K562 (cell line): ENCODE data around the gene GJC2. TPM values are rescaled to one million over a fixed set of nuclear protein-coding genes. Genes with fewer than 3 reads are reported as not detected.

ENCODE experiments used
- ARNT ChIP-seq, 2 experiments: fragments of 450-650 bp; IDR thresholded peaks; 2 replicates each; pipeline ENCODE4 v1.6.1; 2016; ENCODE audit warnings: mild to moderate bottlenecking in 1 of 2
- CHCHD3 ChIP-seq: fragments of 250-450 bp; sonication (Bioruptor Pico); IDR thresholded peaks from 2 replicates; pipeline ENCODE4 v2.1.2; 2022; ENCODE audit warnings: mild to moderate bottlenecking
- CREBBP ChIP-seq: IDR thresholded peaks from one replicate; pipeline ENCODE4 v1.6.1; 2012; ENCODE audit warnings: low read depth, mild to moderate bottlenecking, control low read depth, inconsistent platforms, low read length
- CXXC5 ChIP-seq: fragments of 250-450 bp; sonication (Bioruptor Pico); IDR thresholded peaks from 2 replicates; pipeline ENCODE4 v1.8.0; 2022; ENCODE audit warnings: inconsistent platforms, mild to moderate bottlenecking, moderate library complexity
- EWSR1 ChIP-seq: fragments of 450-650 bp; IDR thresholded peaks from 2 replicates; pipeline ENCODE4 v1.6.1; 2018; ENCODE audit warnings: borderline replicate concordance, mild to moderate bottlenecking, low read depth, moderate library complexity; ENCODE audit not compliant: partially characterized antibody
- HDAC8 ChIP-seq: fragments of 450-650 bp; IDR thresholded peaks from 2 replicates; pipeline ENCODE4 v1.6.1; 2016; ENCODE audit warnings: mild to moderate bottlenecking, missing genetic modification characterization, moderate library complexity, missing compliant biosample characterization
- MECOM ChIP-seq: fragments of 250-450 bp; sonication (Bioruptor Pico); IDR thresholded peaks from 2 replicates; pipeline ENCODE4 v1.8.0; 2022; ENCODE audit warnings: inconsistent platforms
- MTA2 ChIP-seq: fragments of 450-650 bp; IDR thresholded peaks from 2 replicates; pipeline ENCODE4 v1.6.1; 2016; ENCODE audit warnings: low read depth
- NCOR1 ChIP-seq: fragments of 450-650 bp; IDR thresholded peaks from 2 replicates; pipeline ENCODE4 v1.6.1; 2016; ENCODE audit warnings: mild to moderate bottlenecking, moderate library complexity
- OTX1 ChIP-seq: fragments of 450-650 bp; formaldehyde crosslinking; IDR thresholded peaks from 2 replicates; pipeline ENCODE4 v1.4.0; 2022; ENCODE audit warnings: mild to moderate bottlenecking
- PHF20 ChIP-seq: fragments of 450-650 bp; IDR thresholded peaks from 2 replicates; pipeline ENCODE4 v1.6.1; 2018; ENCODE audit not compliant: partially characterized antibody
- PHF21A ChIP-seq: fragments of 450-650 bp; IDR thresholded peaks from 2 replicates; pipeline ENCODE4 v1.6.1; 2017; ENCODE audit warnings: low read depth, borderline replicate concordance
- PHF8 ChIP-seq: fragments of 200-600 bp; sonication (generic); IDR thresholded peaks from 2 replicates; pipeline ENCODE4 v1.6.1; 2012; ENCODE audit warnings: mixed run types, mild to moderate bottlenecking, inconsistent platforms, low read length, moderate library complexity, borderline replicate concordance
- POLR3A ChIP-seq: IDR thresholded peaks from 2 replicates; pipeline ENCODE4 v1.6.1; 2011; ENCODE audit warnings: borderline replicate concordance, mild to moderate bottlenecking, moderate library complexity; ENCODE audit not compliant: insufficient read length, insufficient read depth; ENCODE audit errors: extremely low read depth
- ZNF217 ChIP-seq: sonication (generic); formaldehyde crosslinking; IDR thresholded peaks from 2 replicates; pipeline ENCODE4 v1.8.0; 2022; ENCODE audit warnings: mild to moderate bottlenecking, missing genetic modification reagents
- ZNF324 ChIP-seq: fragments of 250-450 bp; sonication (Bioruptor Pico); IDR thresholded peaks from 2 replicates; pipeline ENCODE4 v1.4.0; 2020; ENCODE audit warnings: mild to moderate bottlenecking
- ZNF347 ChIP-seq: fragments of 450-650 bp; formaldehyde crosslinking; IDR thresholded peaks from 2 replicates; pipeline ENCODE4 v1.4.0; 2020; ENCODE audit warnings: low read depth, mild to moderate bottlenecking, moderate library complexity
- ZNF77 ChIP-seq: fragments of 250-450 bp; sonication (Bioruptor Pico); IDR thresholded peaks from 2 replicates; pipeline ENCODE4 v1.5.0; 2020
- polyA plus RNA-seq, 8 experiments: library from polyadenylated mRNA; depleted of rRNA in 4 of 8; stranded (reverse) in 5 of 8; unstranded in 3 of 8; fragments of >200 nt; fragmentation: Nextera tagmentation in 2 of 8; fragmentation: Illumina TruSeq in 1 of 8; extraction: Ambion mirVana in 2 of 8; extraction: Trizol in 1 of 8; gene quantifications; 2 replicates each; pipeline versions ENCODE4 v1.2.1 to v1.2.3, GENCODE V29; 2011 to 2014; ENCODE audit warnings: inconsistent platforms in 1 of 8, missing spikeins in 1 of 8
- total RNA-seq, 7 experiments: library from RNA; depleted of rRNA in 6 of 7; stranded (reverse); fragments of >200 nt in 6 of 7; fragmentation: Illumina TruSeq in 2 of 7; extraction: Trizol in 2 of 7; gene quantifications; 2 replicates each; pipeline versions ENCODE4 v1.2.1 to v1.2.3, GENCODE V29; 2011 to 2021; ENCODE audit warnings: low replicate concordance in 1 of 7
- TF ChIP-seq, protein P1 (sequence below): fragments of 250-450 bp; sonication (Bioruptor Pico); IDR thresholded peaks from 2 replicates; pipeline ENCODE4 v1.5.0; 2021
- TF ChIP-seq, protein P2 (sequence below): fragments of 250-450 bp; sonication (Bioruptor Pico); IDR thresholded peaks from 2 replicates; pipeline ENCODE4 v1.5.0; 2021; ENCODE audit warnings: mild to moderate bottlenecking, borderline replicate concordance
- TF ChIP-seq, protein P3 (sequence below): fragments of 250-450 bp; sonication (Bioruptor Pico); IDR thresholded peaks from 2 replicates; pipeline ENCODE4 v1.5.1; 2021; ENCODE audit warnings: mild to moderate bottlenecking
- TF ChIP-seq, protein P4 (sequence below), 3 experiments: IDR thresholded peaks in 2 of 3; conservative IDR thresholded peaks in 1 of 3; 2 replicates each; pipeline ENCODE4 v1.5.1; 2011 to 2012; ENCODE audit warnings: low read length in 3 of 3, mild to moderate bottlenecking in 3 of 3, control low read depth in 2 of 3, improper control_type of control experiment in 1 of 3, inconsistent platforms in 1 of 3, low read depth in 1 of 3, mixed read lengths in 1 of 3, moderate library complexity in 1 of 3; ENCODE audit not compliant: insufficient read depth in 2 of 3

The GJC2 gene
- total and polyA plus RNA-seq, 9 of the 15 experiments (the other 6 are each of a cell fraction or from before 2014, with no cell fraction given), result 0.03 to 0.62 (median 0.11) TPM; not detected in 2

DNA sequence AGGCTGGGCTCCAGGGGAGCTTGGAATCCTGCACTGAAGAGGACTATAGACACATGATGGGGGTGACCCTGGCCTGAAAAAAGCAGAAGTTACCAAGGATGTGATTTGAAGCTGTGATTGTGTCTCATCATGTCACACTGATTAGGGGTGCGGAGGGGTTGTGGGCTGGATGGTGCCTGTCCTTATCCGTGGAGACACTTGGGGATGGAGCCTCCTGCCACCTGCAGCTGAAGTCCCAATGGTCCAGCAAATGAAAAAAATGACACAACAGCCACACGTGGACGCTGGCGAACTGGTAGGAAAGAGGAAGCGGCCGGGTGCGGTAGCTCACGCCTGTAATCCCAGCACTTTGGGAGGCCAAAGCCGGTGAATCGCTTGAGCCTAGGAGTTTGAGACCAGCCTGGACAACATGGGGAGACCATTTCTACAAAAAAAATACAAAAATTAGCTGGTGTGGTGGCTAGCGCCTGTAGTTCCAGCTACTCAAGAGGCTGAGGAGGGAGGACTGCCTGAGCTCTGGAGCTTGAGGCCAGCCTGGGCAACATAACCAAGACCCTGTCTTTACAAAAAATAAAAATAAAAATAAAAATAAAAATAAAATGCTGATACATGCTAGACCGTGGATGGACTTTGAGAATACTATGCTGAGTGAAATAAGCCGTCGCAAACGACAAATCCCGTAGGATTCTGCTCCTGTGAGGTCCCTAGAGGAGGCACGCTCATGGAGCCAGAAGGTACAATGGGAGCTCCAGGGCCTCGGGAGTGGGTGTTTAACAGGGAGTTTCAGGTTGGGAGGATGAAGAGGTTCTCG, 15.0 kb downstream of the GJC2 start (continued):
- TF ChIP-seq CXXC5 (CRISPR knock-in tag), result peak; percentile 69
- 0 out of 2 replicates have a peak, but pooled peaks have one; percentile 56 for TF ChIP-seq MECOM (CRISPR knock-in tag)
- TF ChIP-seq ARNT (IDR thresholded peaks at IDR 0.05), result peak in 1 of 2 experiments; percentile 20; a peak in 2 of 4 replicates
- no peak for TF ChIP-seq ZNF324
- peak; percentile 80 for TF ChIP-seq NCOR1
- TF ChIP-seq, protein P1, sequence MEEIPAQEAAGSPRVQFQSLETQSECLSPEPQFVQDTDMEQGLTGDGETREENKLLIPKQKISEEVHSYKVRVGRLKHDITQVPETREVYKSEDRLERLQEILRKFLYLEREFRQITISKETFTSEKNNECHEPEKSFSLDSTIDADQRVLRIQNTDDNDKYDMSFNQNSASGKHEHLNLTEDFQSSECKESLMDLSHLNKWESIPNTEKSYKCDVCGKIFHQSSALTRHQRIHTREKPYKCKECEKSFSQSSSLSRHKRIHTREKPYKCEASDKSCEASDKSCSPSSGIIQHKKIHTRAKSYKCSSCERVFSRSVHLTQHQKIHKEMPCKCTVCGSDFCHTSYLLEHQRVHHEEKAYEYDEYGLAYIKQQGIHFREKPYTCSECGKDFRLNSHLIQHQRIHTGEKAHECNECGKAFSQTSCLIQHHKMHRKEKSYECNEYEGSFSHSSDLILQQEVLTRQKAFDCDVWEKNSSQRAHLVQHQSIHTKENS (CRISPR knock-in tag), result no peak
- TF ChIP-seq HDAC8 (tag), result no peak
- no peak for TF ChIP-seq PHF8
- no peak; the same call in 1 of the 2 replicates for TF ChIP-seq OTX1 (CRISPR knock-in tag)
- no peak for TF ChIP-seq ZNF347
- no peak for TF ChIP-seq ZNF77 (CRISPR knock-in tag)
- TF ChIP-seq CHCHD3, result no peak
- TF ChIP-seq MTA2, result peak; percentile 55; the same call in 1 of the 2 replicates
- no peak for TF ChIP-seq PHF20
- TF ChIP-seq EWSR1, result no peak
- TF ChIP-seq ZNF217 (CRISPR knock-in tag), result no peak
- no peak for TF ChIP-seq POLR3A
- no peak for TF ChIP-seq CREBBP
- TF ChIP-seq PHF21A, result peak; percentile 70; the same call in 1 of the 2 replicates
- TF ChIP-seq, protein P2, sequence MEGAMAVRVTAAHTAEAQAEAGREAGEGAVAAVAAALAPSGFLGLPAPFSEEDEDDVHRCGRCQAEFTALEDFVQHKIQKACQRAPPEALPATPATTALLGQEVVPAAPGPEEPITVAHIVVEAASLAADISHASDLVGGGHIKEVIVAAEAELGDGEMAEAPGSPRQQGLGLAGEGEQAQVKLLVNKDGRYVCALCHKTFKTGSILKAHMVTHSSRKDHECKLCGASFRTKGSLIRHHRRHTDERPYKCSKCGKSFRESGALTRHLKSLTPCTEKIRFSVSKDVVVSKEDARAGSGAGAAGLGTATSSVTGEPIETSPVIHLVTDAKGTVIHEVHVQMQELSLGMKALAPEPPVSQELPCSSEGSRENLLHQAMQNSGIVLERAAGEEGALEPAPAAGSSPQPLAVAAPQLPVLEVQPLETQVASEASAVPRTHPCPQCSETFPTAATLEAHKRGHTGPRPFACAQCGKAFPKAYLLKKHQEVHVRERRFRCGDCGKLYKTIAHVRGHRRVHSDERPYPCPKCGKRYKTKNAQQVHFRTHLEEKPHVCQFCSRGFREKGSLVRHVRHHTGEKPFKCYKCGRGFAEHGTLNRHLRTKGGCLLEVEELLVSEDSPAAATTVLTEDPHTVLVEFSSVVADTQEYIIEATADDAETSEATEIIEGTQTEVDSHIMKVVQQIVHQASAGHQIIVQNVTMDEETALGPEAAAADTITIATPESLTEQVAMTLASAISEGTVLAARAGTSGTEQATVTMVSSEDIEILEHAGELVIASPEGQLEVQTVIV (CRISPR knock-in tag), result no peak
- TF ChIP-seq, protein P3, sequence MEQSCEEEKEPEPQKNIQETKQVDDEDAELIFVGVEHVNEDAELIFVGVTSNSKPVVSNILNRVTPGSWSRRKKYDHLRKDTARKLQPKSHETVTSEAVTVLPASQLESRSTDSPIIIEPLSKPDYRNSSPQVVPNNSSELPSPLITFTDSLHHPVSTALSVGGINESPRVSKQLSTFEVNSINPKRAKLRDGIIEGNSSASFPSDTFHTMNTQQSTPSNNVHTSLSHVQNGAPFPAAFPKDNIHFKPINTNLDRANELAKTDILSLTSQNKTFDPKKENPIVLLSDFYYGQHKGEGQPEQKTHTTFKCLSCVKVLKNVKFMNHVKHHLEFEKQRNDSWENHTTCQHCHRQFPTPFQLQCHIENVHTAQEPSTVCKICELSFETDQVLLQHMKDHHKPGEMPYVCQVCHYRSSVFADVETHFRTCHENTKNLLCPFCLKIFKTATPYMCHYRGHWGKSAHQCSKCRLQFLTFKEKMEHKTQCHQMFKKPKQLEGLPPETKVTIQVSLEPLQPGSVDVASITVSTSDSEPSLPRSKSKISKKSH (CRISPR knock-in tag), result no peak
- TF ChIP-seq, protein P4, sequence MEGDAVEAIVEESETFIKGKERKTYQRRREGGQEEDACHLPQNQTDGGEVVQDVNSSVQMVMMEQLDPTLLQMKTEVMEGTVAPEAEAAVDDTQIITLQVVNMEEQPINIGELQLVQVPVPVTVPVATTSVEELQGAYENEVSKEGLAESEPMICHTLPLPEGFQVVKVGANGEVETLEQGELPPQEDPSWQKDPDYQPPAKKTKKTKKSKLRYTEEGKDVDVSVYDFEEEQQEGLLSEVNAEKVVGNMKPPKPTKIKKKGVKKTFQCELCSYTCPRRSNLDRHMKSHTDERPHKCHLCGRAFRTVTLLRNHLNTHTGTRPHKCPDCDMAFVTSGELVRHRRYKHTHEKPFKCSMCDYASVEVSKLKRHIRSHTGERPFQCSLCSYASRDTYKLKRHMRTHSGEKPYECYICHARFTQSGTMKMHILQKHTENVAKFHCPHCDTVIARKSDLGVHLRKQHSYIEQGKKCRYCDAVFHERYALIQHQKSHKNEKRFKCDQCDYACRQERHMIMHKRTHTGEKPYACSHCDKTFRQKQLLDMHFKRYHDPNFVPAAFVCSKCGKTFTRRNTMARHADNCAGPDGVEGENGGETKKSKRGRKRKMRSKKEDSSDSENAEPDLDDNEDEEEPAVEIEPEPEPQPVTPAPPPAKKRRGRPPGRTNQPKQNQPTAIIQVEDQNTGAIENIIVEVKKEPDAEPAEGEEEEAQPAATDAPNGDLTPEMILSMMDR (IDR thresholded peaks at IDR 0.05 in 2 of 3, conservative IDR thresholded peaks at IDR 0.05 in 1 of 3; ENCODE audit: insufficient read depth in 2 of 3, low read depth in 1 of 3, low read length in 3 of 3), result peak in 1 of 3 experiments; percentile 9; a peak in 1 of 6 replicates
